HG03045 (cell line): ENCODE measurements around the gene ARGLU1.

ENCODE experiments used
- ATAC-seq: cut with Tn5 transposase; IDR thresholded peaks from one replicate; pipeline ENCODE4 v1.9.1; 2021; ENCODE audit warnings: mild to moderate bottlenecking, moderate library complexity; ENCODE audit not compliant: unreplicated experiment

The ARGLU1 gene

GRCh38 chr13:106550570-106551135, 17.3 kb downstream of the ARGLU1 start:
- ATAC-seq: no peak

DNA sequence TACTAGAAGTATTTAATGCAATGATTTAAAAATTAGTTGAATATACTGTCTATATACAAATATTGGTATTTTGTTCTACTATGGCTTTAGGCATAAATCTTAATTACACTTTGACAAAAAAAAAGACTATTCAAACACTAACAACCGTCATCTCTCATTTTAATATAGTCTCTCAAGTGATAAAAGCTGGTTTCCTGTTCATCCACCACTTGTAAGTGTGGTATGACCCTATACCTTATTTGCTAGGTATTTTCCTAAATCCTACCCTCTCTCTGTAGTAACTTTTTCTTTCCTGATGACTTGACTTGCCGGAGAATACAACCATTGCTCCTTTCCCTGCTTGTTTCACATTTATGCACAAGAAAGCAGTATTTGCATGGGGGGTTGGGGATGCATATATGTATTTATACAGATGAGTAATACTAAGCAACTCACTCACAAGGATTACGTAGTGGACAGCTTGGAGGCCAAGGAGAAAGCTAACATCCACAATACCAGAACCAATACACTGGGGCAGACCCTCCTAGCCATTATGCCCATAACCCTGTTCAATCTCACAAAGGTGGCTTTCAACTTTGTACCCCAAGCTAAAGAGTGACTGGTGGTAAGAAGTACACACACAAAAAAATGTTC, 19.8 kb downstream of the ARGLU1 start:
- no peak for ATAC-seq

DNA sequence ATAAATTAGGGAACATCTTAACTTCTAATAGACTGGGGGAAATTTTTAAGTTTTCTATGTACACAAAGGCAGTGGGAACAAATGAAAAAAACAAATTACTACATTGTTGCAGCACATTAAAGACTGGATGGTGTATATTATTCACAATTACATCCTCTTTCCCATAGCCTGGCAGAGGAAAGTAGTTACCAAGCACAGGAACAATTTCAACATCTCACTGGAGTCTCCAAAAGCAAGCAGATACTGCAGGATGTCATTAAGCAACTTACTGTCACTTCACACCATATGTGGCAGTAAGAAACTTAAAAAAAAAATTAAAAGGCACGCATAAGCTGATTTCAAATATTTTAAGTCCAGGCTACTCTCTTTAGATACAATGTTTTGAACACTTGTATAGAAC, 26.1 kb downstream of the ARGLU1 start:
- no peak for ATAC-seq

DNA sequence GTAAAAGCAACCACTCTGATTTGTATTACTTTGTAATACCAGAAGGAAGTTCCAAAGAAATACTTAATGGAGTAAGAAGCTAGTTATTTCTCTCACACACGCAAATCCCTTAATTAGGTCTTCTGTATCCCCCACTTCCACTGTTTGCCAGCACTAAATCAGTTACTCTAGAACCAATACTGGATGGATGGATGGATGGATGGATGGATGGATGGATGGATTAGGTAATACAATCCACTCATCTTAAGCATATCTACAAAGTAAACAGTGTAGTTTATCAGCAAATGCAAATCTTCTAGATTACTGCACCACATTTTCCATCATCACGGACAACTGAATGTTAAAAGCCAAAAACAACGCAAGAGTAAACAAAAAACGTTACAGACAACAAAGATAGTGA, 27.3 kb downstream of the ARGLU1 start:
- no peak for ATAC-seq

DNA sequence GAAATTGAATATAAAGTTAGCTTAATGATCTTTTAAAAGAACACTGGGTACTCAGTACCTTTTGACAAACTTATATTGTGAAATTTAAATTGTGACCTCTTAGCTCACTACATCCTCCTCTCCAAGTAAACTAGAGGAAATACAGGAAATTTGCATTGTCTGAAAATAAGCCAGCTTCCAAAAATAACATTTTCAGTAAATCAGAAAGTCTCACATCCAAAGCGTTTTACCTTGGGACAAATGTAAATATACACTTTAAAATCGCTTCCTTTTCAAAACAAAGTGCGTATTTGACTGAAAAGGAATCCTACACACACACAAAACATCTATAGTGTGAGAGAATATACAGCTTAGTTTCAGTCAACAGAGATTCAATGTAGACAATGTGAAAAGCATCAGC, 30.4 kb downstream of the ARGLU1 start:
- no peak for ATAC-seq

DNA sequence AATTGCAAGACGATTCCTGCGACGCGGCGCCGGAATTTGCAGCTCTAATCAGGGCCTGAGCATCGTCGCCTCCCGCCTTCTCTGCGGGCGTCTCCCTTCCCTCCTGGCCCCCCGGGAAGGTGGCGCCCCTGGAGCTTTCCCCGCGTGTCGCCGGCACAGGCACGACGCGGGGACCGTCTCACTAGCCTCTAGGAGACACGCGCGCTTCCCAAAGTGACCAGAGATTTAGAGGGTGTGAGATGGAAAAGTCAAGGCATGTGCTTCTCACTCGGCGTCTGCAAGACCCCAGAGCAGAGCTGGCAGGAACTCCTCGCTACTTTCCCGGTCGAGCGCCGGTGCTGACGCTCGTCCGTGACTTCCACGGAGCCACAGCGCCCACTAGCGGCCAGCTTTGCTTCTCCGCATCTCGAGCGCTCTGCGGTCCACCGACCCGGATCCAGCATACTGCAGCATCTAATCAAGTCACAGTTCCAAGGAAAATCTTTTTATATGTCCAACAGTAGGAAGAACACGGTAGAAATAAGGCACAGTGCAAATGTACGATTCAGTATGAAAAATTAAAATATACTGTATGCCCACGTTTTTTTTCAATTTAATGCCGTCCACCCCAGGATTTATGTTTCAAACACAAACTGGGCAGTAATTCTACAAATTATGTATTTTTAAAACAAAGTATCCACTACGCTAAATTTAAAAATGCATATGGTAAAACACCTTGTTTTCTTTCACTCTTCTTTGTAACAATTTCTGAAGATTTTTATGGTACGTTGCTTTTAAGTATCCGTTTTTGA, 31.5 kb downstream of the ARGLU1 start:
- peak; percentile 41 for ATAC-seq

DNA sequence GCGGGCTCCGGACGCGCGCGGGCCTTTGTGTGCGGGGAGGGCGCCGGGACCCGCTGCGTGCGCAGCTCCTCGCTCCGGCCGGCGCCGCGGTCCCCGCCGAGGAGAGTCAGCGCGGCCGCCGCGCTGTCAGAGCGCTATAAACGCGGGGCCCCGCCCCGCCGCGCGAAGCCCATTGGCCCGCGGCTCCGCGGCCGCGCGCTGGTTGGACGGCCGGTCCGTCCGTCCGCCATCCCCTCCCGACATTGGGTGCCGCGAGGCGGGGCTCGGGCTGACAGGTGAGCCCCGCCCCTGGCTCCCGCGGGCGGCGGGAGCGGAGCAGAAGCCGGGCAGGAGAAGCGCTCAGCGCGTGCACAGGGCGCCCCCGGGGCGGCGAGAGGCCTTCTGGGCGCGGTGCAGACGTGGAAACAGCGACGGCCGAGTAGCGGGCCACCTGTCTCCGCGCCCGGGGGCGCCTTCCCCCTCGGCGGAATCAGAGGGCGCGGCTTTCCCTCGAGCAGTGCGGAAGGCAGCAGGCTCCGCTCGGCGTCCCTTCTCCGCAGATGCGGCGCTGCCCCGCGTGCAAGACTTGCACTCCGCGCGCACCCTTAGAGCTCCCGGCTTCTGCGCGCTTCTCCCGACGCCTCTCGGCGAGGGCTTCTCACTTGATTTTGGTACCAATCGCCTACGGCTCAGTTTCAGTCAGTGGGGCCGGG, 32.2 kb downstream of the ARGLU1 start, which contains the start of gene EFNB2:
EFNB2 (minus strand) TSS at position 111 of the 692 bp plus-strand sequence. CDS start 698 bp downstream, outside the sequence.
- peak; percentile 97 for ATAC-seq

GRCh38 chr13:106534639-106535551, 33.0 kb downstream of the ARGLU1 start:
- ATAC-seq: peak; percentile 27

- no peak for ATAC-seq
These were observed 33.8 kb downstream of the ARGLU1 start for GRCh38 chr13:106533943-106534638.

DNA sequence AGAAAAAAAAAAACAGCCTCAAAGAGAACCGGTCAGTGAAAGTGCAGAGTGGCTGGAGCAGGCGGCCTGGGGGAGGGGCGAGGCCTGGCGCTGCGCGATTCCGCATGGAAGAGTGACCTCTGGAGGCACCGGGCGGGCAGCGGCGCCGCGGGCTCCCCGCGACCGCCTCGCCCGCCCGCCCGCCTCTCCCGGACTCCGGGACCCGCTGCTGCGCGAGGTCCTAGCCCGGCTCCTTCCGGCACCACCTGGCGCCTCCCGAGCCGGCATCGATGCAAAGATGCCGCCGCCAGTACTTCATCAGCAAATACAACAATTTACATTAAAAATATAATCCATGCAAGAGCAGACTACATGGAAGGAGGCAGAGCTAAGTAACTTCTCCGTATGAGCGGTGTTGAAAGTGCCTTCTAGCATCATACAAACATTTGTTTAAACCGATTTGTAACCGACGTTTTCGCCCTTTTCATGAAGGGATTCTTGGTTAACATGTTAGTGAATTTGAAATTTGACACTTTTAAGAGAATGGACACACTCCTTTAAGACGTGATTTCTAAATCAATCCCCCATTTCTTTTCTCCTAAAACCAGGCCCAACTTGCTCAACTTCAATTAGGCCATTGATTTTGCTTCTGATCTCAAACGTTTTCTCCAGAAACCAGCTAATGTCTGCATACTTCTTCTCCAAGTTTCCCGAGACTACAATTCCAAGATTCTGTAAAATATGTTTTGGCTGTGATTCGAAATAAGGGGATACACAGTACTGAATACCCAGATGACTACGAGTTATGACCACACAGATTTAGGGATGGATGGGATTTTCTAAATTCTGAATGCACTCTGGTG, 34.6 kb downstream of the ARGLU1 start:
- ATAC-seq: no peak

DNA sequence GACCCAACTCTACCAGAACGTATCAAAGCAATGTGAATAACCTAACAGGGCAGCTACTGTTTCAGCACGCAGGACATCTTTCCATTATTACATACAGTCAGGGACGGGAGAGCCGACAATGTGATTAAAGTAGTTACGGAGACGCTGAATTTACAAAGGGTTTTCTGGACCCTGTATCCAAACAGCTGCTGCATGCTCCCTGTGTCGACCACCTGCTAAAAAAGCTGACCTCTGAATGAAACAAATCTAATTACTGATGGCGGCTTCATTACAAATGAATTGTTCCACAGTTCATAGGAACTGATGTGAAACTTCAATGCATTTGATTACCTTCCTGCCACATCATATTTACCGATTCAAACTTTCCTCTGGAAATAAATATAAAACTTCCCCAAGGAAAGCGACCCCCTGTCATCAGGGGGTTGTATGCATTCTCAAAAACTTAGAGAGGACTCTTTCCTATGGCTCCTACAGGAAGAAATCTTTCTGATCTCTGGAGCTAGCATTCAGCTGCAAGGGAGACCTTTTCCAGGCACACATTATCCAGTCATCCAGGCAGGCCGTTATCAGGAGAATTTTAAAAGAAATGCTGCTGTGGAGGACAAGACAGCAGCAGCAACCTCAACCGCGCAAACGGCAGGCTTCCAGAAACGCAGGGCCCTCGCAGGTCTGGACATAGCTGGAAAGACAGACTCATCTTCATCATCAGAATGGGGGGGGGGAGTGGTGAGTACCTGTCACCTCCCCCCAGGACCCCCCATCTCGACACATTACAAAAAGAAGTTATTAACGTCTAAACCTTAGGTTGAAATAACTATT, 35.6 kb downstream of the ARGLU1 start:
- ATAC-seq: no peak

GRCh38 chr13:106530980-106531481, 36.9 kb downstream of the ARGLU1 start:
- no peak for ATAC-seq

DNA sequence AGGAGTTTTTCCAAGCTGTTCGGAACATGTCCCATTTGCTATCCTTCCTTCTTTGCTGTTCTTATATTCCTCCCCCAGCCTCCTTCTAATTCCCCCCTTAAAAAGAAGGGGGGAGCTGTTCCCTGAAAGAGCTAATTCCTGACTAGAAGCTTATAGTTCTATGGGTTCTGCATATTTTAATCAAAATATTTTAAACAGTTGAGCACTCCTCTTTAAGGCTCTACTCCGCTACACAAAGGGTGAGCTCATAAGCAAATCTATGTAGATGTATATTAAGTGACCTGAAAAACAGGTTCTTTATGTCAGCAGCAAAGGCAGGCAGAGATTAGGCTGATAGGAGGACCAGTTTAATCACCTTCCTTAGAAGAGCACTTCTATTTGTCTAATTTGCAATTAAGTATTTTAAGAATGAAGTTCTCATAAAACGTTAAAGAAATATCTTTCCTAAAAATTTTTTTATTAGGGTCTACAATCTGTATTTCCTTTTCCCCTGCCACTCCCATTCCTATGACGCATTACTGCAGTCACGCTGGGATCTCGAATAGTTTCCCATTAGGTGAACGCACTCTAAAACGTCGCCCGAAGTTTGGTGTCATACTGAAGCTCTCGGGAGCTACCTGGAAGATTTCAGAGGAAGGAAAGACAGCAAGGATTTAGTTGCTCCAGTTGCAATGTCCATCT, 37.6 kb downstream of the ARGLU1 start:
- ATAC-seq: no peak

GRCh38 chr13:106529415-106530170, 38.3 kb downstream of the ARGLU1 start:
- ATAC-seq: no peak

GRCh38 chr13:106528718-106529414, 39.1 kb downstream of the ARGLU1 start:
- ATAC-seq: no peak

GRCh38 chr13:106527826-106528225, 40.1 kb downstream of the ARGLU1 start:
- no peak for ATAC-seq
